ENCODE measurements around the gene SNAI3.

Gene SNAI3

DNA sequence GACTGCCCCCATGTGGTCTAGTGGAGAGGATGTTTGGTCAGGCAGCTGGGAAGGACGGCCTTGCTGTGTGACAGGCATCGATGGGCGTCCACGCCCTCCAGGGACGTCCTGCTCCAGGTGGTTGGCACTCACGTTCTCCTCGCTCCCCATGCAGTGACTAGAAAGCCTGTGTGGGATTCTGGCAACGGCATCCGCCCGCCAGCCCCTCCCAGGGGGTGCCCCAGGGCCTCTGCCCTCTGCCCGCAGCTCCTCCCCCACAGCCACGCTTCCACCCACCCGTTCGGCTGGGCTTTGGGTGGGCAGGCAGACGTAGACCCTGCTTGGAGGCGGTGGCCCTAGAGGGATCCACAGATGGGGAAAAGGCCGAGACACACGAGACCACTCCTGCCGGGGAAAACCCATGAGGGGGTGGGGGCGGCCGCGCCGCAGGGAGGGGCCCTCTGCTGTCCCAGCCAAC lies 52.6 kb downstream of the SNAI3 start:
- TF ChIP-seq ZFP3 (CRISPR knock-in tag; IDR thresholded peaks at IDR 0.05) = no peak
- TF ChIP-seq ZC3H10 (CRISPR knock-in tag; IDR thresholded peaks at IDR 0.05) = no peak
- TF ChIP-seq, protein P1, sequence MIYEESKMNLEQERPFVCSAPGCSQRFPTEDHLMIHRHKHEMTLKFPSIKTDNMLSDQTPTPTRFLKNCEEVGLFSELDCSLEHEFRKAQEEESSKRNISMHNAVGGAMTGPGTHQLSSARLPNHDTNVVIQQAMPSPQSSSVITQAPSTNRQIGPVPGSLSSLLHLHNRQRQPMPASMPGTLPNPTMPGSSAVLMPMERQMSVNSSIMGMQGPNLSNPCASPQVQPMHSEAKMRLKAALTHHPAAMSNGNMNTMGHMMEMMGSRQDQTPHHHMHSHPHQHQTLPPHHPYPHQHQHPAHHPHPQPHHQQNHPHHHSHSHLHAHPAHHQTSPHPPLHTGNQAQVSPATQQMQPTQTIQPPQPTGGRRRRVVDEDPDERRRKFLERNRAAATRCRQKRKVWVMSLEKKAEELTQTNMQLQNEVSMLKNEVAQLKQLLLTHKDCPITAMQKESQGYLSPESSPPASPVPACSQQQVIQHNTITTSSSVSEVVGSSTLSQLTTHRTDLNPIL (CRISPR knock-in tag; IDR thresholded peaks at IDR 0.05; ENCODE audit: low read depth) = no peak
- no peak for TF ChIP-seq BACH2 (CRISPR knock-in tag; IDR thresholded peaks at IDR 0.05; ENCODE audit: borderline replicate concordance)
- no peak for TF ChIP-seq TCF4 (CRISPR knock-in tag; IDR thresholded peaks at IDR 0.05; ENCODE audit: borderline replicate concordance)
- TF ChIP-seq ZNF565 (CRISPR knock-in tag; conservative IDR thresholded peaks at IDR 0.05; ENCODE audit: low read depth) = no peak
- TF ChIP-seq, protein P2, sequence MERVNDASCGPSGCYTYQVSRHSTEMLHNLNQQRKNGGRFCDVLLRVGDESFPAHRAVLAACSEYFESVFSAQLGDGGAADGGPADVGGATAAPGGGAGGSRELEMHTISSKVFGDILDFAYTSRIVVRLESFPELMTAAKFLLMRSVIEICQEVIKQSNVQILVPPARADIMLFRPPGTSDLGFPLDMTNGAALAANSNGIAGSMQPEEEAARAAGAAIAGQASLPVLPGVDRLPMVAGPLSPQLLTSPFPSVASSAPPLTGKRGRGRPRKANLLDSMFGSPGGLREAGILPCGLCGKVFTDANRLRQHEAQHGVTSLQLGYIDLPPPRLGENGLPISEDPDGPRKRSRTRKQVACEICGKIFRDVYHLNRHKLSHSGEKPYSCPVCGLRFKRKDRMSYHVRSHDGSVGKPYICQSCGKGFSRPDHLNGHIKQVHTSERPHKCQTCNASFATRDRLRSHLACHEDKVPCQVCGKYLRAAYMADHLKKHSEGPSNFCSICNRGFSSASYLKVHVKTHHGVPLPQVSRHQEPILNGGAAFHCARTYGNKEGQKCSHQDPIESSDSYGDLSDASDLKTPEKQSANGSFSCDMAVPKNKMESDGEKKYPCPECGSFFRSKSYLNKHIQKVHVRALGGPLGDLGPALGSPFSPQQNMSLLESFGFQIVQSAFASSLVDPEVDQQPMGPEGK (CRISPR knock-in tag; IDR thresholded peaks at IDR 0.05; ENCODE audit: borderline replicate concordance) = no peak
- no peak for TF ChIP-seq SNAI2 (CRISPR knock-in tag; IDR thresholded peaks at IDR 0.05)
- peak; percentile 19; the same call in 1 of the 3 replicates for ATAC-seq

DNA sequence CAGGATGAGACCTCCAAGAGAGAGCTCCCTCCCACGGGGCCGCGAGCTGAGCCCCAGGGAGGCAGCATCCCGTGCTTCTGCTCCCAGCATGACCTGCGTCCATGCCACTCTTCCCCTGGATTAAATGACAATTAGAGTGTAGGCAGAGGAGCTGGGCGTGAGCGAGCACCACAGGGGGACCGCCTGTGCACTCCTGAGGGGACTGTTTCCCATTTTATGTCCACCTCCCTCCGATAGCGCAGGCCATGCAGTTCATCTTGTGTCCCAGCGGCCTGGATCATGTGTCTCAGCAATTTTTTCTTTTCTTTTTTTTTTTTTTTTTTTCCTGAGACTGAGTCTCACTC lies 53.7 kb downstream of the SNAI3 start:
- ATAC-seq = no peak
- TF ChIP-seq PPARA (CRISPR knock-in tag; IDR thresholded peaks at IDR 0.05; ENCODE audit: borderline replicate concordance) (no peak), ZFP3 (CRISPR knock-in tag; IDR thresholded peaks at IDR 0.05) (no peak), GLIS3 (CRISPR knock-in tag; IDR thresholded peaks at IDR 0.05) (no peak), ZC3H10 (CRISPR knock-in tag; IDR thresholded peaks at IDR 0.05) (no peak), TCF4 (CRISPR knock-in tag; IDR thresholded peaks at IDR 0.05; ENCODE audit: borderline replicate concordance) (no peak), RARB (CRISPR knock-in tag; IDR thresholded peaks at IDR 0.05) (no peak), ISL1 (CRISPR knock-in tag; IDR thresholded peaks at IDR 0.05) (no peak), SNAI2 (CRISPR knock-in tag; IDR thresholded peaks at IDR 0.05) (no peak), ZNF8 (CRISPR knock-in tag; IDR thresholded peaks at IDR 0.05) (no peak), ESRRG (CRISPR knock-in tag; IDR thresholded peaks at IDR 0.05) (no peak)
- TF ChIP-seq, protein P3, sequence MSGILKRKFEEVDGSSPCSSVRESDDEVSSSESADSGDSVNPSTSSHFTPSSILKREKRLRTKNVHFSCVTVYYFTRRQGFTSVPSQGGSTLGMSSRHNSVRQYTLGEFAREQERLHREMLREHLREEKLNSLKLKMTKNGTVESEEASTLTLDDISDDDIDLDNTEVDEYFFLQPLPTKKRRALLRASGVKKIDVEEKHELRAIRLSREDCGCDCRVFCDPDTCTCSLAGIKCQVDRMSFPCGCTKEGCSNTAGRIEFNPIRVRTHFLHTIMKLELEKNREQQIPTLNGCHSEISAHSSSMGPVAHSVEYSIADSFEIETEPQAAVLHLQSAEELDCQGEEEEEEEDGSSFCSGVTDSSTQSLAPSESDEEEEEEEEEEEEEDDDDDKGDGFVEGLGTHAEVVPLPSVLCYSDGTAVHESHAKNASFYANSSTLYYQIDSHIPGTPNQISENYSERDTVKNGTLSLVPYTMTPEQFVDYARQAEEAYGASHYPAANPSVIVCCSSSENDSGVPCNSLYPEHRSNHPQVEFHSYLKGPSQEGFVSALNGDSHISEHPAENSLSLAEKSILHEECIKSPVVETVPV (CRISPR knock-in tag; IDR thresholded peaks at IDR 0.05) = no peak
- TF ChIP-seq, protein P1 (CRISPR knock-in tag; IDR thresholded peaks at IDR 0.05; ENCODE audit: low read depth) = no peak
- TF ChIP-seq, protein P2 (CRISPR knock-in tag; IDR thresholded peaks at IDR 0.05; ENCODE audit: borderline replicate concordance) = no peak
- TF ChIP-seq, protein P4, sequence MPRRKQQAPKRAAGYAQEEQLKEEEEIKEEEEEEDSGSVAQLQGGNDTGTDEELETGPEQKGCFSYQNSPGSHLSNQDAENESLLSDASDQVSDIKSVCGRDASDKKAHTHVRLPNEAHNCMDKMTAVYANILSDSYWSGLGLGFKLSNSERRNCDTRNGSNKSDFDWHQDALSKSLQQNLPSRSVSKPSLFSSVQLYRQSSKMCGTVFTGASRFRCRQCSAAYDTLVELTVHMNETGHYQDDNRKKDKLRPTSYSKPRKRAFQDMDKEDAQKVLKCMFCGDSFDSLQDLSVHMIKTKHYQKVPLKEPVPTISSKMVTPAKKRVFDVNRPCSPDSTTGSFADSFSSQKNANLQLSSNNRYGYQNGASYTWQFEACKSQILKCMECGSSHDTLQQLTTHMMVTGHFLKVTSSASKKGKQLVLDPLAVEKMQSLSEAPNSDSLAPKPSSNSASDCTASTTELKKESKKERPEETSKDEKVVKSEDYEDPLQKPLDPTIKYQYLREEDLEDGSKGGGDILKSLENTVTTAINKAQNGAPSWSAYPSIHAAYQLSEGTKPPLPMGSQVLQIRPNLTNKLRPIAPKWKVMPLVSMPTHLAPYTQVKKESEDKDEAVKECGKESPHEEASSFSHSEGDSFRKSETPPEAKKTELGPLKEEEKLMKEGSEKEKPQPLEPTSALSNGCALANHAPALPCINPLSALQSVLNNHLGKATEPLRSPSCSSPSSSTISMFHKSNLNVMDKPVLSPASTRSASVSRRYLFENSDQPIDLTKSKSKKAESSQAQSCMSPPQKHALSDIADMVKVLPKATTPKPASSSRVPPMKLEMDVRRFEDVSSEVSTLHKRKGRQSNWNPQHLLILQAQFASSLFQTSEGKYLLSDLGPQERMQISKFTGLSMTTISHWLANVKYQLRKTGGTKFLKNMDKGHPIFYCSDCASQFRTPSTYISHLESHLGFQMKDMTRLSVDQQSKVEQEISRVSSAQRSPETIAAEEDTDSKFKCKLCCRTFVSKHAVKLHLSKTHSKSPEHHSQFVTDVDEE (CRISPR knock-in tag; IDR thresholded peaks at IDR 0.05) = no peak

DNA sequence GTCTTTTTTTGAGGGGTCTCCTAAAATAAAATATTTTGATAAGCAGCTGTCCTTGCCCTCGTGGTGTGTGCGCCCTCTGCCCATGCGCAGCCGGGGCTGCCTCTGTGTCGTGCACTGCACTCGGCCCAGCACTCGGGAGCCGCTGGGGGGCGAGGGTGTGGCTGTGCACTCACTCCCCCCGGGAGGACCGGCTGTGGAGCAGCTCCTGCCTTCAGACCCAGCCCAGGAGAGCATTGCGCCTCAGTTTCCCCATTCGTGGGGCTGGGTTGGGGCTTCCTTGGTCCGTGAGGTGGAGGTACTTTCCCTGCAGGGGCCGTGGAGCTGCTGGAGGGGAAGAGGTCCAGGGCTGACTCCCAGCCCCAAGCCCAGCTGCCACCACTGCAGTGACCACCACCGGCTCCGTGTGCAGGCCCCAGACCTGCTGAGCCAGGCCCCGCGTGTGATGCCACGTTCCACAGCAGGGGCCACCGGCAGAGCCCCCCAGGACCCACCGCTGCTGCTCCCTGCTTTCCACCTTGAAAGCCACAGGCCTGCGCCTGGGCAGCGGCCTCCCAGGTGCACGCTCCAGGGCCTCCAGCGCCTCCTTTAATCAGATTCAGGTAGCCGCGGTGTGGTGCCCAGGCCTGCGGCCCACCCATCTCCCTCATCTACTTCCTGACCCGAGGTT lies 54.3 kb downstream of the SNAI3 start:
- no peak for TF ChIP-seq CSDC2 (CRISPR knock-in tag; IDR thresholded peaks at IDR 0.05)
- TF ChIP-seq ZNF70 (CRISPR knock-in tag; IDR thresholded peaks at IDR 0.05) = no peak
- TF ChIP-seq PPARA (CRISPR knock-in tag; IDR thresholded peaks at IDR 0.05; ENCODE audit: borderline replicate concordance) = no peak
- no peak for TF ChIP-seq GLIS3 (CRISPR knock-in tag; IDR thresholded peaks at IDR 0.05)
- no peak for TF ChIP-seq BACH2 (CRISPR knock-in tag; IDR thresholded peaks at IDR 0.05; ENCODE audit: borderline replicate concordance)
- TF ChIP-seq TCF4 (CRISPR knock-in tag; IDR thresholded peaks at IDR 0.05; ENCODE audit: borderline replicate concordance) = no peak
- no peak for TF ChIP-seq ZNF565 (CRISPR knock-in tag; conservative IDR thresholded peaks at IDR 0.05; ENCODE audit: low read depth)
- no peak for TF ChIP-seq ISL1 (CRISPR knock-in tag; IDR thresholded peaks at IDR 0.05)
- no peak for TF ChIP-seq OSR1 (CRISPR knock-in tag; IDR thresholded peaks at IDR 0.05)
- TF ChIP-seq TOX (CRISPR knock-in tag; IDR thresholded peaks at IDR 0.05; ENCODE audit: borderline replicate concordance) = no peak
- ATAC-seq = no peak
